ENCODE measurements around the gene EVA1A. TPM values are rescaled to one million over a fixed set of nuclear protein-coding genes. Genes with fewer than 3 reads are reported as not detected.

Gene EVA1A
- total RNA-seq, 4 donors from 2014 or later = 0.16 to 2.4 (median 0.82) TPM

GRCh38 chr2:75460630-75461029 is 100.1 kb downstream of the EVA1A start:
- ATAC-seq (no peak), DNase-seq (no peak)
- H3K27ac ChIP-seq = no peak overlapping the region
- no peak overlapping the region for H3K4me3 ChIP-seq
- H3K36me3 ChIP-seq = no peaks in the 10 kb centered on the region
- no peaks in the 10 kb centered on the region for H3K9me3 ChIP-seq
- H3K4me1 ChIP-seq = no peaks in the 10 kb centered on the region
- peaks cover 0 to 4% (median 0%) of the 10 kb centered on the region in 3 donors for H3K27me3 ChIP-seq
- in situ Hi-C loops (cut with MboI; ENCODE audit: low sequenced_read_pairs in 4 of 4) = loop anchor here in 2 of 4 donors (10.0 to 25.0 kb wide), 2 partner anchors 144 to 152 kb away; no protein-coding TSS in a partner anchor
- intact Hi-C loops (cut with DNase I; ENCODE audit: low total_unique reads) = no loop called here
- TF ChIP-seq POLR2A (IDR thresholded peaks at IDR 0.05) (no peak), CTCF (IDR thresholded peaks at IDR 0.05 in 4 of 5, conservative IDR thresholded peaks at IDR 0.05 in 1 of 5) (no peak)

- no peak for DNase-seq
- H3K36me3 ChIP-seq = no peaks in the 10 kb centered on the region
- in situ Hi-C loops (cut with MboI; ENCODE audit: low sequenced_read_pairs in 4 of 4) = loop anchor here in 2 of 4 donors (10.0 to 25.0 kb wide), 2 partner anchors 145 to 153 kb away; no protein-coding TSS in a partner anchor
- H3K9me3 ChIP-seq = no peaks in the 10 kb centered on the region
- no peak overlapping the region for H3K27ac ChIP-seq
- intact Hi-C loops (cut with DNase I; ENCODE audit: low total_unique reads) = no loop called here
- peaks cover 0 to 4% (median 0%) of the 10 kb centered on the region in 3 donors for H3K27me3 ChIP-seq
- H3K4me3 ChIP-seq = no peak overlapping the region
- H3K4me1 ChIP-seq = no peaks in the 10 kb centered on the region
- TF ChIP-seq CTCF (IDR thresholded peaks at IDR 0.05 in 4 of 5, conservative IDR thresholded peaks at IDR 0.05 in 1 of 5) = no peak
- ATAC-seq = no peak
Measured at GRCh38 chr2:75459565-75460310, 101.0 kb downstream of the EVA1A start.

GRCh38 chr2:75458201-75458600 is 102.5 kb downstream of the EVA1A start:
- TF ChIP-seq POLR2A (IDR thresholded peaks at IDR 0.05) = no peak
- TF ChIP-seq CTCF (IDR thresholded peaks at IDR 0.05 in 4 of 5, conservative IDR thresholded peaks at IDR 0.05 in 1 of 5) = no peak
- H3K27ac ChIP-seq = no peak overlapping the region
- no peak overlapping the region for H3K4me3 ChIP-seq
- no peaks in the 10 kb centered on the region for H3K36me3 ChIP-seq
- in situ Hi-C loops (cut with MboI; ENCODE audit: low sequenced_read_pairs in 4 of 4) (loop anchor here in 1 of 4 donors (25.0 kb wide), 1 partner anchor 154 kb away; no protein-coding TSS in a partner anchor), intact Hi-C loops (cut with DNase I; ENCODE audit: low total_unique reads) (no loop called here)
- DNase-seq (no peak), ATAC-seq (no peak)
- H3K4me1 ChIP-seq = no peaks in the 10 kb centered on the region
- no peaks in the 10 kb centered on the region for H3K9me3 ChIP-seq
- peaks cover 0 to 4% (median 0%) of the 10 kb centered on the region in 3 donors for H3K27me3 ChIP-seq

GRCh38 chr2:75456825-75457224 is 103.9 kb downstream of the EVA1A start:
- Histone ChIP-seq H3K4me1 (no peaks in the 10 kb centered on the region), H3K36me3 (no peaks in the 10 kb centered on the region), H3K27me3 (peaks cover 0 to 4% (median 0%) of the 10 kb centered on the region in 3 donors), H3K4me3 (no peak overlapping the region), H3K9me3 (no peaks in the 10 kb centered on the region), H3K27ac (no peak overlapping the region)
- in situ Hi-C loops (cut with MboI; ENCODE audit: low sequenced_read_pairs in 4 of 4) = loop anchor here in 1 of 4 donors (25.0 kb wide), 1 partner anchor 155 kb away; no protein-coding TSS in a partner anchor
- intact Hi-C loops (cut with DNase I; ENCODE audit: low total_unique reads) = no loop called here
- TF ChIP-seq CTCF (IDR thresholded peaks at IDR 0.05 in 4 of 5, conservative IDR thresholded peaks at IDR 0.05 in 1 of 5) = no peak
- no peak for TF ChIP-seq POLR2A (IDR thresholded peaks at IDR 0.05)
- no peak for ATAC-seq
- DNase-seq = no peak
